MM.1S (cell line): ENCODE measurements around the gene CLCNKB.
"Not testable (repeated sequence)": the region's sequence is repeated elsewhere in the genome, so short reads cannot be mapped to it uniquely, and the experiment has no call there.

Experiments
- DNase-seq: peaks from one replicate; pipeline ENCODE4 v3.0.0-alpha.2; 2015
- H2AFZ ChIP-seq: fragments of 300-600 bp; sonication (generic); 2 replicates; pipeline ENCODE4 v1.6.0; 2016; ENCODE audit warnings: antibody characterized with exemption, low read length
- H3F3A ChIP-seq: fragments of 300-600 bp; sonication (generic); 2 replicates; pipeline ENCODE4 v1.6.1; 2016; ENCODE audit warnings: mild to moderate bottlenecking, antibody characterized with exemption, low read length, moderate library complexity, mixed read lengths; ENCODE audit not compliant: insufficient read depth
- H3K27ac ChIP-seq: fragments of 300-600 bp; sonication (generic); 2 replicates; pipeline ENCODE4 v1.5.1; 2016; ENCODE audit warnings: mild to moderate bottlenecking, low read length
- H3K27me3 ChIP-seq: fragments of 300-600 bp; sonication (generic); replicated peaks from 2 replicates; pipeline ENCODE4 v1.6.0; 2016; ENCODE audit warnings: low read length; ENCODE audit not compliant: insufficient read depth
- H3K36me3 ChIP-seq: fragments of 300-600 bp; sonication (generic); replicated peaks from 2 replicates; pipeline ENCODE4 v1.6.1; 2016; ENCODE audit warnings: mild to moderate bottlenecking, low read length, mixed read lengths; ENCODE audit not compliant: insufficient read depth
- H3K4me1 ChIP-seq: fragments of 300-600 bp; sonication (generic); 2 replicates; pipeline ENCODE4 v1.6.1; 2016; ENCODE audit warnings: low read length, mixed read lengths
- H3K4me2 ChIP-seq: fragments of 300-600 bp; sonication (generic); 2 replicates; pipeline ENCODE4 v1.6.0; 2016; ENCODE audit warnings: low read depth, low read length
- H3K4me3 ChIP-seq: fragments of 300-600 bp; sonication (generic); 2 replicates; pipeline ENCODE4 v1.5.1; 2016; ENCODE audit warnings: low read length, mixed read lengths
- H3K79me2 ChIP-seq: fragments of 300-600 bp; sonication (generic); 2 replicates; pipeline ENCODE4 v1.6.1; 2016; ENCODE audit warnings: mixed run types, low read length, mixed read lengths
- H3K9ac ChIP-seq: fragments of 300-600 bp; sonication (generic); 2 replicates; pipeline ENCODE4 v1.6.1; 2016; ENCODE audit warnings: low read length, mixed read lengths
- H3K9me2 ChIP-seq: fragments of 300-600 bp; sonication (generic); replicated peaks from 2 replicates; pipeline ENCODE4 v1.6.1; 2016; ENCODE audit warnings: mild to moderate bottlenecking, low read length, mixed read lengths; ENCODE audit not compliant: insufficient read depth
- H3K9me3 ChIP-seq: fragments of 300-600 bp; sonication (generic); replicated peaks from 2 replicates; pipeline ENCODE4 v1.6.1; 2016; ENCODE audit warnings: mild to moderate bottlenecking, low read length, mixed read lengths; ENCODE audit not compliant: insufficient read depth
- H4K20me1 ChIP-seq: fragments of 300-600 bp; sonication (generic); 2 replicates; pipeline ENCODE4 v1.6.1; 2016; ENCODE audit warnings: mild to moderate bottlenecking, low read length, moderate library complexity, mixed read lengths; ENCODE audit not compliant: insufficient read depth
- EZH2 ChIP-seq: fragments of 300-600 bp; sonication (generic); optimal IDR thresholded peaks from 2 replicates; pipeline ENCODE3; 2017; ENCODE audit warnings: low read depth, mild to moderate bottlenecking, antibody characterized with exemption, low read length, mixed read lengths
- EZH2phosphoT487 ChIP-seq: fragments of 300-600 bp; sonication (generic); IDR thresholded peaks from 2 replicates; pipeline ENCODE4 v1.6.1; 2018; ENCODE audit warnings: antibody characterized with exemption, low read length
- TF ChIP-seq, protein P1 (sequence below): fragments of 300-600 bp; sonication (generic); IDR thresholded peaks from 2 replicates; pipeline ENCODE4 v1.5.1; 2016; ENCODE audit warnings: antibody characterized with exemption, low read length, mixed read lengths

The CLCNKB gene

DNA sequence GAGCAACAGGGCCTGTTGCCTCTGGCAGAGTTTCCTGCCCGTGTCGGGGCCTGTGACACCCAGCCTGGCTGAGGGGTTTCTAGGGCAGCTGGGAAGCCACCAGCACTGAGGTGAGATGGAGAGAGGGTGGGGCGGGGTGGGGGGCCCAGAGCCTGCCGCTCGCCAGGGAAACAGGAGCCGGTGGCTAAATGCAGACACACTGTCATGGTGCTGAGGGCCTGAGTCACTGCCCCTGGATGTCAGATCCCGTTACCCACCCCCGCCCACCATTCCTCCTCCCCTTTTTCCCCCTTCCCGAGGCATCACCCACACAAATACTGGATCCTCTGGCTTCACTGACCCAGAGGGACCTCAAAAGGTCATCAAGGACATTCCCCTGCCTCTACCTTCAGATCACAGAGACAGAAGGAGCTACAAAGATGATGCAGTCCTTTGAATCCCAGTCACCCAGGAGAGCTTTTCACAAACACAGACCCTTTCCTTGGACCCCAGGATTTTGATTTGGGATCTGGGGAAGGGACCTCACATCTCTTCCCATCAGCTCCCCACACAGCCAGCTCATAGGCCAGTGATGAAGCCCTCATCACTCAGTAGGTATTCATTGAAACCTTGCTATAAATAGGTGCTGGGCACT, 23.8 kb upstream of the CLCNKB start:
- no peak overlapping the region for H3K4me2 ChIP-seq
- H3K9me2 ChIP-seq, result no peaks in the 10 kb centered on the region

DNA sequence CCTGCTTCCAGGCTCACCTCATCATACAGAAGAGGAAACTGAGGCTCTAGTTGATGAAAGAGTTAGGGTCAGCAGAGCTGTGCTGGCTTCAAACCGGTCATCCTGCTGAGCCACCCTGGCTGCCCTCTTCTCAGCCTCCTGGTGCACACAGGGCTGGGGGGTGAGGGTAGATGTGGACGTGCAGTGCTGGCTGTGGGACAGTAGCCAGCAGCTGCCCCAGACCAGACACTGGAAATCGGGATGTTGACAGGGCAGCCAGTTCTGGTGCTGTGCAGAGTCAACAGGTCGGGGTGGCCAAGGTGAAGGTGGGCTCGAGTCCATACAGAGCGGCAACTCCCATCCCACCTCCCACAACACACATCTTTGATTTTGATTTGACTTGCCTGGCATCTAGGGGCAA, 23.3 kb upstream of the CLCNKB start:
- H3K9me2 ChIP-seq, result no peaks in the 10 kb centered on the region

More for the DNA sequence above, 23.8 kb upstream of the CLCNKB start:
- H3K79me2 ChIP-seq, result no peaks in the 10 kb centered on the region
- H3K9me3 ChIP-seq, result no peaks in the 10 kb centered on the region
- H3K9ac ChIP-seq, result no peak overlapping the region
- no peak overlapping the region for H2AFZ ChIP-seq
- no peaks in the 10 kb centered on the region for H3F3A ChIP-seq
- peaks cover 74% of the 10 kb centered on the region for H3K27me3 ChIP-seq
- TF ChIP-seq EZH2phosphoT487 (no peak), EZH2 (no peak)
- TF ChIP-seq, protein P1, sequence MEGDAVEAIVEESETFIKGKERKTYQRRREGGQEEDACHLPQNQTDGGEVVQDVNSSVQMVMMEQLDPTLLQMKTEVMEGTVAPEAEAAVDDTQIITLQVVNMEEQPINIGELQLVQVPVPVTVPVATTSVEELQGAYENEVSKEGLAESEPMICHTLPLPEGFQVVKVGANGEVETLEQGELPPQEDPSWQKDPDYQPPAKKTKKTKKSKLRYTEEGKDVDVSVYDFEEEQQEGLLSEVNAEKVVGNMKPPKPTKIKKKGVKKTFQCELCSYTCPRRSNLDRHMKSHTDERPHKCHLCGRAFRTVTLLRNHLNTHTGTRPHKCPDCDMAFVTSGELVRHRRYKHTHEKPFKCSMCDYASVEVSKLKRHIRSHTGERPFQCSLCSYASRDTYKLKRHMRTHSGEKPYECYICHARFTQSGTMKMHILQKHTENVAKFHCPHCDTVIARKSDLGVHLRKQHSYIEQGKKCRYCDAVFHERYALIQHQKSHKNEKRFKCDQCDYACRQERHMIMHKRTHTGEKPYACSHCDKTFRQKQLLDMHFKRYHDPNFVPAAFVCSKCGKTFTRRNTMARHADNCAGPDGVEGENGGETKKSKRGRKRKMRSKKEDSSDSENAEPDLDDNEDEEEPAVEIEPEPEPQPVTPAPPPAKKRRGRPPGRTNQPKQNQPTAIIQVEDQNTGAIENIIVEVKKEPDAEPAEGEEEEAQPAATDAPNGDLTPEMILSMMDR, result no peak
- H3K4me1 ChIP-seq, result no peaks in the 10 kb centered on the region
- H3K27ac ChIP-seq, result no peak overlapping the region
- no peaks in the 10 kb centered on the region for H3K36me3 ChIP-seq
- DNase-seq, result no peak
- H4K20me1 ChIP-seq, result no peaks in the 10 kb centered on the region
- no peak overlapping the region for H3K4me3 ChIP-seq

DNA sequence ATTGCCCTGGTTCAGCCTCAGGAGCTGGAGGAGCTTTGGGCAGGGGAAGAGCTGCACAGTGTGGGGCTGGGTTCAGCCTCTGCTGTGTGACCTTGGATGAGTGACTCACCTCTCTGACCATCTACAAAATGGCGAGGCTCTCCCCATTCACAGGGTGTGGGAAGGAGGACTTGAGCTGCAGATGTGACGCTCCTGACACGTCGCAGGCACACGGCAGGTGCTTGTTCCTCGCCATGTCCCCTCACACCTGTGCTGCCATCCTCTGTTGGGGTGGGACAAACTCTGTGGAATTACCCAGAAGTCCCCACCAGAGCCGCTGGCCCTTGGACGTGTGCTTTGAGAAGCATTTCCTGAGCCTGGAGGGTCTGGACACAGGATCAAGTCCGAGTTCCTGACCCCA, 22.7 kb upstream of the CLCNKB start:
- H3K27ac ChIP-seq, H2AFZ ChIP-seq, H4K20me1 ChIP-seq, H3K36me3 ChIP-seq, DNase-seq, H3K9me3 ChIP-seq, H3K9me2 ChIP-seq, H3F3A ChIP-seq, H3K79me2 ChIP-seq, H3K4me3 ChIP-seq, H3K9ac ChIP-seq, H3K4me2 ChIP-seq, H3K4me1 ChIP-seq: not testable (repeated sequence)
- H3K27me3 ChIP-seq, result peaks cover 82% of the 10 kb centered on the region

More for the DNA sequence above, 23.3 kb upstream of the CLCNKB start:
- no peak for TF ChIP-seq EZH2
- no peak for TF ChIP-seq EZH2phosphoT487
- TF ChIP-seq, protein P1, result no peak
- peaks cover 79% of the 10 kb centered on the region for H3K27me3 ChIP-seq
- H3K4me1 ChIP-seq, result no peaks in the 10 kb centered on the region
- H3K27ac ChIP-seq, result no peak overlapping the region
- H3K9ac ChIP-seq, result no peak overlapping the region
- H2AFZ ChIP-seq, result no peak overlapping the region
- H3K36me3 ChIP-seq, result no peaks in the 10 kb centered on the region
- H4K20me1 ChIP-seq, result no peaks in the 10 kb centered on the region
- no peak for DNase-seq
- H3F3A ChIP-seq, result no peaks in the 10 kb centered on the region
- no peak overlapping the region for H3K4me2 ChIP-seq
- H3K4me3 ChIP-seq, result no peak overlapping the region
- no peaks in the 10 kb centered on the region for H3K9me3 ChIP-seq
- no peaks in the 10 kb centered on the region for H3K79me2 ChIP-seq

DNA sequence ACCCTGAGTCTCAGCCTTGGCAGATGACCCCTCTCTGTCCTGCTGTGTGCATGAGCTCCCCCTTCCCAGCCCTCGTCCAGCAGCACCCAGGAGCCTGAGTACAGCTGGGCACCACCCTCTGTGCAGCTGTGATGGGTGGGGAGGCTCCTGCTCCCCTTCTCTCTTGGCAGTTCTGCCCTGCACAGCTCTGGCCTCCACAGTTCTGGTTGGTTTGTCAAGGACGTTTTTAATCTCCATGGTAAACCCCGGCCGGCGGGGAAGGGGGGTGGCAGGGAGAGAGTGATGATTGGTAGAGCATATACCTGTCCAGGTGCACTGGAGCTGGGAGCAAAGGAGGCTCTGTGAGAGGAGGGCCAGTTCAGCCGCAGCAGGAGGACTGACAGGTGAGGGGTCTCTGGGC, 21.9 kb upstream of the CLCNKB start, which contains the start of gene CLCNKA:
CLCNKA (plus strand) TSS at position 356 of the 400 bp plus-strand sequence. CDS start 584 bp downstream, outside the sequence.
- TF ChIP-seq EZH2, result no peak
- TF ChIP-seq, protein P1, result no peak
- TF ChIP-seq EZH2phosphoT487, result no peak
- H3K4me1 ChIP-seq, result no peaks in the 10 kb centered on the region

More for the DNA sequence above, 21.9 kb upstream of the CLCNKB start, which contains the start of gene CLCNKA:
- no peaks in the 10 kb centered on the region for H3K9me3 ChIP-seq
- no peak within 1 kb of the TSS for H2AFZ ChIP-seq
- H3K36me3 ChIP-seq, result no peaks in the 10 kb centered on the region
- no peaks in the 10 kb centered on the region for H3K79me2 ChIP-seq
- H3K4me3 ChIP-seq, result no peak within 1 kb of the TSS
- no peak within 1 kb of the TSS for H3K27ac ChIP-seq
- H3K27me3 ChIP-seq, result peaks cover 78% of the 10 kb centered on the region
- no peaks in the 10 kb centered on the region for H3K9me2 ChIP-seq
- H3K4me2 ChIP-seq, result no peak within 1 kb of the TSS
- no peaks in the 10 kb centered on the region for H4K20me1 ChIP-seq
- no peak for DNase-seq
- no peaks in the 10 kb centered on the region for H3F3A ChIP-seq
- no peak within 1 kb of the TSS for H3K9ac ChIP-seq
